RWPE1 (cell line): Measurements from ENCODE around the gene KIRREL3.

Source experiments
- CTCF ChIA-PET: fragments of 350-600 bp; sonication (Branson Sonifier 250); formaldehyde crosslinking; extraction: SDS; loops from one replicate; lab custom pipeline; 2021; lab: Yijun Ruan, JAX
- POLR2A ChIA-PET: fragments of 400-600 bp; formaldehyde crosslinking; extraction: SDS; loops from one replicate; lab custom pipeline; 2020; ENCODE audit warnings: antibody characterized with exemption; ENCODE audit not compliant: low non-redundant PET; lab: Yijun Ruan, JAX
- DNase-seq: peaks from one replicate; pipeline ENCODE4 v3.0.0; 2012; ENCODE audit warnings: low spot score
- H3K27ac ChIP-seq: fragments of 450-650 bp; 2 replicates; pipeline ENCODE4 v1.5.1; 2017
- CTCF ChIP-seq: fragments of 450-650 bp; conservative IDR thresholded peaks from 2 replicates; pipeline ENCODE4 v1.5.1; 2017; ENCODE audit warnings: low read depth, mild to moderate bottlenecking

KIRREL3 gene

GRCh38 chr11:126467046-126467370 lies 533.6 kb downstream of the KIRREL3 start:
- CTCF ChIA-PET = interaction anchor here (1.5 to 1.8 kb wide), 2 partner anchors 14 to 26 kb away, joined by 4 to 5 read pairs; no protein-coding TSS in a partner anchor
- POLR2A ChIA-PET = no interaction called here
- H3K27ac ChIP-seq = no peak overlapping the region
- TF ChIP-seq CTCF = no peak
- DNase-seq = no peak

GRCh38 chr11:126466236-126467045 lies 534.1 kb downstream of the KIRREL3 start:
- DNase-seq = no peak
- ChIA-PET POLR2A (no interaction called here), CTCF (interaction anchor here (1.1 to 1.8 kb wide), 3 partner anchors 14 to 524 kb away, joined by 3 to 5 read pairs (median 4); no protein-coding TSS in a partner anchor)
- TF ChIP-seq CTCF = no peak
- no peak overlapping the region for H3K27ac ChIP-seq

- DNase-seq = no peak
- CTCF ChIA-PET = interaction anchor here (1.1 kb wide), 1 partner anchor 525 kb away, joined by 3 read pairs; no protein-coding TSS in a partner anchor
- no peak for TF ChIP-seq CTCF
- H3K27ac ChIP-seq = no peak overlapping the region
- POLR2A ChIA-PET = no interaction called here
Measured at GRCh38 chr11:126465573-126466188, 534.9 kb downstream of the KIRREL3 start.

GRCh38 chr11:126464796-126465195 lies 535.8 kb downstream of the KIRREL3 start:
- no peak overlapping the region for H3K27ac ChIP-seq
- no peak for DNase-seq
- no peak for TF ChIP-seq CTCF
- ChIA-PET CTCF (interaction anchor here (0.7 kb wide), 1 partner anchor 22 kb away, joined by 4 read pairs; no protein-coding TSS in a partner anchor), POLR2A (no interaction called here)

GRCh38 chr11:126462422-126462821 lies 538.1 kb downstream of the KIRREL3 start:
- no peak for DNase-seq
- CTCF ChIA-PET = interaction anchor here (0.6 kb wide), 1 partner anchor 18 kb away, joined by 3 read pairs; no protein-coding TSS in a partner anchor
- no peak overlapping the region for H3K27ac ChIP-seq
- POLR2A ChIA-PET = no interaction called here
- TF ChIP-seq CTCF = no peak

- no peak overlapping the region for H3K27ac ChIP-seq
- POLR2A ChIA-PET = no interaction called here
- CTCF ChIA-PET = no interaction called here
- no peak for TF ChIP-seq CTCF
- no peak for DNase-seq
Measured at GRCh38 chr11:126461996-126462395, 538.6 kb downstream of the KIRREL3 start.
